AML-193 (cell line): ENCODE data around the gene TTF1.

Source experiments
- DNase-seq, 2 experiments: peaks; one replicate each; lab custom pipeline; 2025; lab: John Stamatoyannopoulos, UW

TTF1 gene

GRCh38 chr9:132364068-132364467 lies 42.6 kb downstream of the TTF1 start:
- DNase-seq = no peak

- DNase-seq = no peak
Measured at GRCh38 chr9:132357764-132358163, 48.9 kb downstream of the TTF1 start.

GRCh38 chr9:132356324-132356924 lies 50.2 kb downstream of the TTF1 start:
- DNase-seq = no peak

GRCh38 chr9:132354637-132355355 lies 51.8 kb downstream of the TTF1 start, which contains the start of gene SETX:
Gene SETX (minus strand): TSS chr9:132354986. CDS start chr9:132349428, 5,558 bp downstream.
- peak; percentile 87 to 92 for DNase-seq

- DNase-seq = no peak
Measured at GRCh38 chr9:132351404-132352045, 55.1 kb downstream of the TTF1 start.

GRCh38 chr9:132350861-132351315 lies 55.8 kb downstream of the TTF1 start:
- DNase-seq = peak in 1 of 2 experiments; percentile 20

- no peak for DNase-seq
Measured at GRCh38 chr9:132348676-132349075, 58.0 kb downstream of the TTF1 start.

- no peak for DNase-seq
Measured at GRCh38 chr9:132346177-132346576, 60.5 kb downstream of the TTF1 start.

GRCh38 chr9:132341177-132341840 lies 65.3 kb downstream of the TTF1 start:
- no peak for DNase-seq

- no peak for DNase-seq
Measured at GRCh38 chr9:132334364-132334763, 72.3 kb downstream of the TTF1 start.

GRCh38 chr9:132333556-132333955 lies 73.1 kb downstream of the TTF1 start:
- DNase-seq = no peak

- DNase-seq = no peak
Measured at GRCh38 chr9:132328580-132328979, 78.1 kb downstream of the TTF1 start.

GRCh38 chr9:132327537-132327936 lies 79.1 kb downstream of the TTF1 start:
- no peak for DNase-seq
